K562 (cell line): ENCODE measurements around the gene SPG21. TPM values are rescaled to one million over a fixed set of nuclear protein-coding genes. Genes with fewer than 3 reads are reported as not detected.

Experiments
- BMI1 ChIP-seq: fragments of 150-350 bp; IDR thresholded peaks from 2 replicates; pipeline ENCODE4 v1.6.1; 2014; ENCODE audit warnings: low read length
- BRCA1 ChIP-seq, 2 experiments: fragments of 450-650 bp in 1 of 2; sonication (generic) in 1 of 2; formaldehyde crosslinking in 1 of 2; IDR thresholded peaks; 2 replicates each; pipeline versions ENCODE4 v1.5.0 to v1.6.1; 2017 to 2020; ENCODE audit warnings: mild to moderate bottlenecking in 1 of 2, missing genetic modification reagents in 1 of 2
- CBX1 ChIP-seq: sonication (generic); IDR thresholded peaks from 2 replicates; pipeline ENCODE4 v1.6.1; 2016; ENCODE audit warnings: antibody characterized with exemption, low read depth, mild to moderate bottlenecking
- CTCF ChIP-seq, 3 experiments: IDR thresholded peaks in 2 of 3; conservative IDR thresholded peaks in 1 of 3; 2 replicates each; pipeline ENCODE4 v1.5.1; 2011 to 2012; ENCODE audit warnings: low read length in 3 of 3, mild to moderate bottlenecking in 3 of 3, control low read depth in 2 of 3, improper control_type of control experiment in 1 of 3, inconsistent platforms in 1 of 3, low read depth in 1 of 3, mixed read lengths in 1 of 3, moderate library complexity in 1 of 3; ENCODE audit not compliant: insufficient read depth in 2 of 3
- ELK1 ChIP-seq: sonication (generic); formaldehyde crosslinking; IDR thresholded peaks from 2 replicates; pipeline ENCODE4 v1.8.1; 2022; ENCODE audit warnings: missing genetic modification reagents
- MNT ChIP-seq, 2 experiments: fragments of 450-650 bp; conservative IDR thresholded peaks; 2 replicates each; pipeline ENCODE4 v1.6.1; 2017; ENCODE audit warnings: mild to moderate bottlenecking in 2 of 2, moderate library complexity in 2 of 2
- NFATC3 ChIP-seq: fragments of 450-650 bp; IDR thresholded peaks from 2 replicates; pipeline ENCODE4 v1.6.1; 2017; ENCODE audit warnings: mild to moderate bottlenecking
- NFE2 ChIP-seq: IDR thresholded peaks from 2 replicates; pipeline ENCODE4 v1.6.1; 2014; ENCODE audit warnings: antibody characterized with exemption, low read depth
- PML ChIP-seq: IDR thresholded peaks from 2 replicates; pipeline ENCODE4 v1.6.1; 2012; ENCODE audit warnings: low read length, inconsistent platforms
- ZNF133 ChIP-seq: fragments of 250-450 bp; sonication (Bioruptor Pico); IDR thresholded peaks from 2 replicates; pipeline ENCODE4 v1.4.0; 2020; ENCODE audit warnings: mild to moderate bottlenecking
- ZNF699 ChIP-seq: fragments of 250-450 bp; sonication (Bioruptor Pico); IDR thresholded peaks from 2 replicates; pipeline ENCODE4 v1.8.0; 2021; ENCODE audit warnings: mild to moderate bottlenecking, moderate library complexity; ENCODE audit not compliant: insufficient replicate concordance
- polyA plus RNA-seq, 8 experiments: library from polyadenylated mRNA; depleted of rRNA in 4 of 8; stranded (reverse) in 5 of 8; unstranded in 3 of 8; fragments of >200 nt; fragmentation: Nextera tagmentation in 2 of 8; fragmentation: Illumina TruSeq in 1 of 8; extraction: Ambion mirVana in 2 of 8; extraction: Trizol in 1 of 8; gene quantifications; 2 replicates each; pipeline versions ENCODE4 v1.2.1 to v1.2.3, GENCODE V29; 2011 to 2014; ENCODE audit warnings: inconsistent platforms in 1 of 8, missing spikeins in 1 of 8
- total RNA-seq, 7 experiments: library from RNA; depleted of rRNA in 6 of 7; stranded (reverse); fragments of >200 nt in 6 of 7; fragmentation: Illumina TruSeq in 2 of 7; extraction: Trizol in 2 of 7; gene quantifications; 2 replicates each; pipeline versions ENCODE4 v1.2.1 to v1.2.3, GENCODE V29; 2011 to 2021; ENCODE audit warnings: low replicate concordance in 1 of 7
- TF ChIP-seq, protein P1 (sequence below): sonication (generic); formaldehyde crosslinking; IDR thresholded peaks from 2 replicates; pipeline ENCODE4 v1.8.0; 2022; ENCODE audit warnings: mild to moderate bottlenecking, missing genetic modification reagents
- TF ChIP-seq, protein P2 (sequence below): IDR thresholded peaks from 2 replicates; pipeline ENCODE4 v1.6.1; 2014; ENCODE audit warnings: antibody characterized with exemption
- TF ChIP-seq, protein P3 (sequence below): sonication (generic); formaldehyde crosslinking; IDR thresholded peaks from 2 replicates; pipeline ENCODE4 v1.9.0; 2022; ENCODE audit warnings: mild to moderate bottlenecking, missing genetic modification reagents
- TF ChIP-seq, protein P4 (sequence below): fragments of 150-350 bp; IDR thresholded peaks from 2 replicates; pipeline ENCODE4 v1.6.1; 2014; ENCODE audit warnings: low read depth, mild to moderate bottlenecking, low read length, borderline replicate concordance

SPG21 gene
- total and polyA plus RNA-seq, 9 of the 15 experiments (the other 6 are each of a cell fraction or from before 2014, with no cell fraction given), result 22.8 to 98.8 (median 65.1) TPM

- TF ChIP-seq ZNF699 (CRISPR knock-in tag) (no peak), NFE2 (no peak), BMI1 (no peak), BRCA1 (IDR thresholded peaks at IDR 0.05) (no peak), BRCA1 (CRISPR knock-in tag; IDR thresholded peaks at IDR 0.05) (no peak), CTCF (IDR thresholded peaks at IDR 0.05 in 2 of 3, conservative IDR thresholded peaks at IDR 0.05 in 1 of 3; ENCODE audit: insufficient read depth in 2 of 3, low read depth in 1 of 3, low read length in 3 of 3) (peak; percentile 48 to 75 (median 69); a peak in 5 of 6 replicates), MNT (conservative IDR thresholded peaks at IDR 0.05) (0 out of 4 replicates have a peak, but pooled peaks of 1 of the 2 experiments have one; percentile 13), ZNF133 (no peak), NFATC3 (no peak), ELK1 (CRISPR knock-in tag) (no peak), CBX1 (no peak), PML (no peak)
- TF ChIP-seq, protein P1, sequence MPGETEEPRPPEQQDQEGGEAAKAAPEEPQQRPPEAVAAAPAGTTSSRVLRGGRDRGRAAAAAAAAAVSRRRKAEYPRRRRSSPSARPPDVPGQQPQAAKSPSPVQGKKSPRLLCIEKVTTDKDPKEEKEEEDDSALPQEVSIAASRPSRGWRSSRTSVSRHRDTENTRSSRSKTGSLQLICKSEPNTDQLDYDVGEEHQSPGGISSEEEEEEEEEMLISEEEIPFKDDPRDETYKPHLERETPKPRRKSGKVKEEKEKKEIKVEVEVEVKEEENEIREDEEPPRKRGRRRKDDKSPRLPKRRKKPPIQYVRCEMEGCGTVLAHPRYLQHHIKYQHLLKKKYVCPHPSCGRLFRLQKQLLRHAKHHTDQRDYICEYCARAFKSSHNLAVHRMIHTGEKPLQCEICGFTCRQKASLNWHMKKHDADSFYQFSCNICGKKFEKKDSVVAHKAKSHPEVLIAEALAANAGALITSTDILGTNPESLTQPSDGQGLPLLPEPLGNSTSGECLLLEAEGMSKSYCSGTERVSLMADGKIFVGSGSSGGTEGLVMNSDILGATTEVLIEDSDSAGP (CRISPR knock-in tag), result no peak
- TF ChIP-seq, protein P2, sequence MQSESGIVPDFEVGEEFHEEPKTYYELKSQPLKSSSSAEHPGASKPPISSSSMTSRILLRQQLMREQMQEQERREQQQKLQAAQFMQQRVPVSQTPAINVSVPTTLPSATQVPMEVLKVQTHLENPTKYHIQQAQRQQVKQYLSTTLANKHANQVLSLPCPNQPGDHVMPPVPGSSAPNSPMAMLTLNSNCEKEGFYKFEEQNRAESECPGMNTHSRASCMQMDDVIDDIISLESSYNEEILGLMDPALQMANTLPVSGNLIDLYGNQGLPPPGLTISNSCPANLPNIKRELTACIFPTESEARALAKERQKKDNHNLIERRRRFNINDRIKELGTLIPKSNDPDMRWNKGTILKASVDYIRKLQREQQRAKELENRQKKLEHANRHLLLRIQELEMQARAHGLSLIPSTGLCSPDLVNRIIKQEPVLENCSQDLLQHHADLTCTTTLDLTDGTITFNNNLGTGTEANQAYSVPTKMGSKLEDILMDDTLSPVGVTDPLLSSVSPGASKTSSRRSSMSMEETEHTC, result no peak
- TF ChIP-seq, protein P3, sequence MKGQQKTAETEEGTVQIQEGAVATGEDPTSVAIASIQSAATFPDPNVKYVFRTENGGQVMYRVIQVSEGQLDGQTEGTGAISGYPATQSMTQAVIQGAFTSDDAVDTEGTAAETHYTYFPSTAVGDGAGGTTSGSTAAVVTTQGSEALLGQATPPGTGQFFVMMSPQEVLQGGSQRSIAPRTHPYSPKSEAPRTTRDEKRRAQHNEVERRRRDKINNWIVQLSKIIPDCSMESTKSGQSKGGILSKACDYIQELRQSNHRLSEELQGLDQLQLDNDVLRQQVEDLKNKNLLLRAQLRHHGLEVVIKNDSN (CRISPR knock-in tag), result peak; percentile 53; the same call in 1 of the 2 replicates
- TF ChIP-seq, protein P4, sequence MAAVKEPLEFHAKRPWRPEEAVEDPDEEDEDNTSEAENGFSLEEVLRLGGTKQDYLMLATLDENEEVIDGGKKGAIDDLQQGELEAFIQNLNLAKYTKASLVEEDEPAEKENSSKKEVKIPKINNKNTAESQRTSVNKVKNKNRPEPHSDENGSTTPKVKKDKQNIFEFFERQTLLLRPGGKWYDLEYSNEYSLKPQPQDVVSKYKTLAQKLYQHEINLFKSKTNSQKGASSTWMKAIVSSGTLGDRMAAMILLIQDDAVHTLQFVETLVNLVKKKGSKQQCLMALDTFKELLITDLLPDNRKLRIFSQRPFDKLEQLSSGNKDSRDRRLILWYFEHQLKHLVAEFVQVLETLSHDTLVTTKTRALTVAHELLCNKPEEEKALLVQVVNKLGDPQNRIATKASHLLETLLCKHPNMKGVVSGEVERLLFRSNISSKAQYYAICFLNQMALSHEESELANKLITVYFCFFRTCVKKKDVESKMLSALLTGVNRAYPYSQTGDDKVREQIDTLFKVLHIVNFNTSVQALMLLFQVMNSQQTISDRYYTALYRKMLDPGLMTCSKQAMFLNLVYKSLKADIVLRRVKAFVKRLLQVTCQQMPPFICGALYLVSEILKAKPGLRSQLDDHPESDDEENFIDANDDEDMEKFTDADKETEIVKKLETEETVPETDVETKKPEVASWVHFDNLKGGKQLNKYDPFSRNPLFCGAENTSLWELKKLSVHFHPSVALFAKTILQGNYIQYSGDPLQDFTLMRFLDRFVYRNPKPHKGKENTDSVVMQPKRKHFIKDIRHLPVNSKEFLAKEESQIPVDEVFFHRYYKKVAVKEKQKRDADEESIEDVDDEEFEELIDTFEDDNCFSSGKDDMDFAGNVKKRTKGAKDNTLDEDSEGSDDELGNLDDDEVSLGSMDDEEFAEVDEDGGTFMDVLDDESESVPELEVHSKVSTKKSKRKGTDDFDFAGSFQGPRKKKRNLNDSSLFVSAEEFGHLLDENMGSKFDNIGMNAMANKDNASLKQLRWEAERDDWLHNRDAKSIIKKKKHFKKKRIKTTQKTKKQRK, result no peak
Observed at GRCh38 chr15:65033659-65034269, 44.0 kb upstream of the SPG21 start (continued).
